BLaER1 (cell line): ENCODE data around the gene CPZ.

Experiments used
- H3K27ac ChIP-seq: shearing (Covaris generic); formaldehyde crosslinking; 2 replicates; pipeline ENCODE4 v1.8.1; 2022
- H3K27me3 ChIP-seq: shearing (Covaris generic); formaldehyde crosslinking; 2 replicates; pipeline ENCODE4 v1.8.1; 2022
- H3K36me3 ChIP-seq: shearing (Covaris generic); formaldehyde crosslinking; 2 replicates; pipeline ENCODE4 v1.8.1; 2022
- H3K4me1 ChIP-seq: shearing (Covaris generic); formaldehyde crosslinking; 2 replicates; pipeline ENCODE4 v1.8.1; 2022
- H3K4me2 ChIP-seq: shearing (Covaris generic); formaldehyde crosslinking; 2 replicates; pipeline ENCODE4 v1.8.1; 2022
- H3K4me3 ChIP-seq: shearing (Covaris generic); formaldehyde crosslinking; 2 replicates; pipeline ENCODE4 v1.8.1; 2022
- H3K9ac ChIP-seq: shearing (Covaris generic); formaldehyde crosslinking; 2 replicates; pipeline ENCODE4 v1.8.1; 2022
- H3K9me3 ChIP-seq: shearing (Covaris generic); formaldehyde crosslinking; 2 replicates; pipeline ENCODE4 v1.8.1; 2022
- H4K20me1 ChIP-seq: shearing (Covaris generic); formaldehyde crosslinking; 2 replicates; pipeline ENCODE4 v1.8.1; 2022
- Cebpa-rat ChIP-seq: shearing (Covaris generic); IDR thresholded peaks from 2 replicates; pipeline ENCODE4 v1.8.1; 2022

Gene CPZ

DNA sequence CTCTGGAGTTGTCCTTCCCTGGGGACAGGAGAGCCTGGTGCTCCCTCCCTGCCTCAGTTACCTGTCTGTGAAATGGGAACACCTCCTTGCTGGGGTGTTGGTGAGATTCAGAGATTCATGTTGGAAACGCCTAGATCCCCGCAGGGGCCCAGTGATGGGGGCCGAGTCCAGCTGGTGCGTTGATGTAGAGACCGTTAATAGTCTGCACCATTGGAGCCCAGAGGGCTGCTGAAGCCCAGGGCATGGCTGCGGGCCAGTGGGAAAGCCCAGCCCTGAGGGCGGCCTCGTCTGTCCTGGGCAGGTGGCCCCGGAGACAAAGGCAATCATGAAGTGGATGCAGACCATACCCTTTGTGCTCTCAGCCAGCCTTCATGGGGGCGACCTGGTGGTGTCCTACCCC is 14.4 kb downstream of the CPZ start:
- Histone ChIP-seq H3K9me3 (no peaks in the 10 kb centered on the region), H4K20me1 (no peaks in the 10 kb centered on the region), H3K4me1 (peaks cover 98% of the 10 kb centered on the region), H3K27ac (peak overlapping the region; percentile 18; the same call in 1 of the 2 replicates), H3K4me3 (no peak overlapping the region), H3K4me2 (peak overlapping the region; percentile 88), H3K36me3 (no peaks in the 10 kb centered on the region), H3K9ac (no peak overlapping the region), H3K27me3 (0 out of 2 replicates have a peak, but pooled peaks cover 3% of the 10 kb centered on the region)
- TF ChIP-seq Cebpa-rat = no peak

DNA sequence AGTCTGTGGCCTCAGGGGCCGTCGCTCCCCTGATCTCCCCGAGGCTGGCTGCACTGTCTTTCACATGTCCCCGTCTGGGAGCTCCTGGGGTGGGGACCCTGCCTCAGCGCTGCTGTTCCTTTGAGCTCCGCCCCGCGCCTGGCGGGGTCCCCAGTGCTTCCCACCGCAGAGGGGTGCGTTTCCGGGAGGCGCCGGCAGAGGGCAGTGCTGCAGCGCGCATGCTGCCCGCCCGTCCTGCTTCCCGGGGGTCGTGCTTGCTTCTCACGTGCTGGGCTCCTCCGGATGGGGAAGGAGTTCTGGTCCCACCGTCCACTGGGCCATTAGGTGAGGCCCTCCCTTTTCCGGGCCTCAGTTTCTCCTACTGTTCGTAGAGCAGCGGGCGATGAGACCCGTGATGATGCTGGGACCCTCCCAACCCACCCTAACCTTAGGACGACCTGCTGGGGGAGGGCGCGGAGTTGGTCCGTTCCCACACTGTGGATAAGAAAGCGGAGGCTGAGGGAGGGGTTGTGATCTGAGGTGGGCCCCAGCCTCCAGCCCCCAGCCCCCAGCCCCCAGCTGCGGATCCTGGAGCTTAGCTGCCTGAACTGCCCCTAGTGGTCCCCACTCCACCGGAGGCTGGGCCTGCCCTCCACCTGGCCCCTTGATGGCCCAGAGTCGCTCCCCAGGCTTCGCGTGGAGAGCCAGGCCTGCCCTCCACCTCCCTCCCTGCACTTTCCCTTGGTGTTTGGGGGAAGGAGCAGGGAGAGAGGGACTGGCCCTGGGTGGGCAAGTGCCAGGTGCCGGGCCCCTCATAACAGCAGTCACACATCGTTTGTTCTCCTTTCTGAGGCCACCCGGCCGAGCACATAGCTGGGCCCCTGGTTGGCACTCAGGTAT is 15.3 kb downstream of the CPZ start:
- Histone ChIP-seq H3K4me2 (peak overlapping the region; percentile 88), H3K9ac (no peak overlapping the region; the same call in 1 of the 2 replicates), H4K20me1 (no peaks in the 10 kb centered on the region), H3K4me1 (peaks cover 96% of the 10 kb centered on the region), H3K27ac (peak overlapping the region; percentile 37; the same call in 1 of the 2 replicates), H3K36me3 (no peaks in the 10 kb centered on the region), H3K27me3 (peaks cover 8% of the 10 kb centered on the region; the same call in 1 of the 2 replicates), H3K9me3 (no peaks in the 10 kb centered on the region), H3K4me3 (no peak overlapping the region)
- TF ChIP-seq Cebpa-rat = no peak

- TF ChIP-seq Cebpa-rat = no peak
- no peaks in the 10 kb centered on the region for H3K36me3 ChIP-seq
Observed at GRCh38 chr4:8608714-8609391, 16.3 kb downstream of the CPZ start.

DNA sequence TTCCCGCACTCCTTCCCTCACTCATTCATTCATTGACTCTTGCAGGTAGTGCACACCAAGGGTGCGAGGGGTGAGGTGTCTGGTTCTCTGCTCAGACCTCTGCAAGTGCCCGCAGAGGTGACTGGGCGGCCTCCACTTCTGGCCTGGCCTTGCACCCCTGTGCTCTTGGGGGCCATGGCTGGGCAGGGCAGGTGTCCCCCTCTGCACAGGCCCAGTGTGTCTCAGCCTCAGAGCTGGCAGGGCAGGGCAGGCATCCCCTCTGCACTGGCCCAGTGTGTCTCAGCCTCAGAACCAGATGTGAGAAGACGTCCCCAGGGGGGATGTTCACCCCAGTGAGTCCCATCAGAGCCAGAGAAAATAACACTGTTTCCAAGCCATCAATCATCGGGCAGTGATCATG is 16.8 kb downstream of the CPZ start:
- no peak for TF ChIP-seq Cebpa-rat
- peak overlapping the region; percentile 9; the same call in 1 of the 2 replicates for H3K9ac ChIP-seq

More at GRCh38 chr4:8608714-8609391, 16.3 kb downstream of the CPZ start:
- H3K27me3 ChIP-seq = peaks cover 8% of the 10 kb centered on the region; the same call in 1 of the 2 replicates
- H3K4me1 ChIP-seq = peaks cover 96% of the 10 kb centered on the region
- H3K9me3 ChIP-seq = no peaks in the 10 kb centered on the region
- H3K27ac ChIP-seq = no peak overlapping the region
- peak overlapping the region; percentile 88 for H3K4me2 ChIP-seq
- 0 out of 2 replicates have a peak overlapping the region, but pooled peaks have one; percentile 38 for H3K4me3 ChIP-seq
- H3K9ac ChIP-seq = no peak overlapping the region
- H4K20me1 ChIP-seq = no peaks in the 10 kb centered on the region

DNA sequence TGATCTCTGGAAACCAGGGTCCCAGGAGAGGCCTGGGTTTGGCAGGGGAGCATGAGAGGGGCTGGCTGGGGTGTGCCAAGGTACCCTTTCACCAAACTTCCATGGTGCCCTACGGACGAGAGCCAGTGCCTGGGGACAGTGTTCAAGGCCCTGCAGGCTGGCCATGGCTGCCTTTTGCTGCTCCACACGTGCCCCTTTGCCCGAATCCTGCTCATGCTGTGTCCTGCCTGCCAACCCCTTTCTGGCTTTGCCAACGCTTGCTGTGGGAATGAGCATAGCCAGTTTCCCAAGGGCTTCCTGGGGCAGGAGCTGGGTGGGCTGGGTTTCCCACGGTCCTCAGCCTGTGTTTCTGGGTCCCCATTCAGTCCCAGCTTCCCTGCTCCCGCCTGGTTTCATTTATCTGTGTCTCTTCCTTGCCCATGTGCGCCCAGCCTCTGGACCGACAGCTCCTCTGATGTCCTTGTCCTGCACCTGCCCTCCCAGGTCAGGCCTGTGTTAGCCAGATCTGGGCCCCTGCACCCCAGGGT is 17.3 kb downstream of the CPZ start:
- Histone ChIP-seq H3K9ac (peak overlapping the region; percentile 9; the same call in 1 of the 2 replicates), H3K4me3 (peak overlapping the region; percentile 38; the same call in 1 of the 2 replicates), H3K9me3 (no peaks in the 10 kb centered on the region), H3K4me1 (peaks cover 96% of the 10 kb centered on the region), H3K27me3 (peaks cover 8% of the 10 kb centered on the region; the same call in 1 of the 2 replicates), H4K20me1 (no peaks in the 10 kb centered on the region), H3K4me2 (peak overlapping the region; percentile 88), H3K27ac (no peak overlapping the region), H3K36me3 (no peaks in the 10 kb centered on the region)
- no peak for TF ChIP-seq Cebpa-rat

More for the DNA sequence above, 16.8 kb downstream of the CPZ start:
- Histone ChIP-seq H3K36me3 (no peaks in the 10 kb centered on the region), H3K27ac (no peak overlapping the region), H3K4me1 (peaks cover 96% of the 10 kb centered on the region), H3K4me3 (peak overlapping the region; percentile 38; the same call in 1 of the 2 replicates), H3K4me2 (peak overlapping the region; percentile 88), H4K20me1 (no peaks in the 10 kb centered on the region), H3K27me3 (peaks cover 8% of the 10 kb centered on the region; the same call in 1 of the 2 replicates), H3K9me3 (no peaks in the 10 kb centered on the region)

- no peak overlapping the region for H3K9ac ChIP-seq
- H3K27ac ChIP-seq = no peak overlapping the region
- H3K27me3 ChIP-seq = peaks cover 8% of the 10 kb centered on the region; the same call in 1 of the 2 replicates
- no peaks in the 10 kb centered on the region for H3K36me3 ChIP-seq
- peaks cover 98% of the 10 kb centered on the region for H3K4me1 ChIP-seq
- H3K4me3 ChIP-seq = no peak overlapping the region
- no peaks in the 10 kb centered on the region for H3K9me3 ChIP-seq
- no peaks in the 10 kb centered on the region for H4K20me1 ChIP-seq
- TF ChIP-seq Cebpa-rat = no peak
- H3K4me2 ChIP-seq = peak overlapping the region; percentile 88
Observed at GRCh38 chr4:8610858-8611616, 18.5 kb downstream of the CPZ start.

DNA sequence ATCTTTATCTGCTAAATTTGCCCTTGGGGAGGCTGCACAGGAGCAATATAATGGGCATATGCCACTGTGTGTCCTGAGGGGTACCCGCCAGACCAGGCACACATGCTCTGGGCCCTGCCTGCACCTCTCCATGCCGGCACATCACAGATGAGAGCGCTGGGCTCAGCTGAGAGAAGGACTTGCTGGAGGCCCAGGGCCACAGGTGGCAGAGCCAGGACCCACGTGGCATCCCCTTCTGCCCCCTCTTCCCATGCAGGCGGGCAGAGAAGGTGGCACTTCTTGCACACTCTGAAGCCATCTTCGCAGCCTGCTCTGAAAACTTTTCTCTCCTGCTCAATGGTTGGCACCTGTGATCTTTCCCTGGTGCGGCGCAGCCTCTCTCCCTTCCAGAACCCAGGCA is 20.1 kb downstream of the CPZ start:
- Histone ChIP-seq H3K36me3 (no peaks in the 10 kb centered on the region), H3K27ac (no peak overlapping the region), H3K4me2 (peak overlapping the region; percentile 81), H3K9me3 (no peaks in the 10 kb centered on the region), H3K4me1 (peaks cover 89% of the 10 kb centered on the region), H3K4me3 (no peak overlapping the region), H3K9ac (no peak overlapping the region), H4K20me1 (no peaks in the 10 kb centered on the region), H3K27me3 (peaks cover 21% of the 10 kb centered on the region)
- no peak for TF ChIP-seq Cebpa-rat

GRCh38 chr4:8613421-8614364 is 21.1 kb downstream of the CPZ start:
- Histone ChIP-seq H4K20me1 (no peaks in the 10 kb centered on the region), H3K27ac (no peak overlapping the region), H3K36me3 (no peaks in the 10 kb centered on the region), H3K9ac (no peak overlapping the region; the same call in 1 of the 2 replicates), H3K4me3 (no peak overlapping the region), H3K27me3 (peaks cover 21% of the 10 kb centered on the region), H3K9me3 (no peaks in the 10 kb centered on the region), H3K4me1 (peaks cover 79% of the 10 kb centered on the region), H3K4me2 (peak overlapping the region; percentile 81)
- no peak for TF ChIP-seq Cebpa-rat
